ENCODE results near the gene ITPR2.
"Not testable (repeated sequence)": the region's sequence is repeated elsewhere in the genome, so short reads cannot be mapped to it uniquely, and the experiment has no call there.

The ITPR2 gene

GRCh38 chr12:26870491-26871419 is 37.8 kb upstream of the ITPR2 start:
- TF ChIP-seq CTCF (IDR thresholded peaks at IDR 0.05; ENCODE audit: low read depth, low read length, missing control alignments): no peak
- DNase-seq (ENCODE audit: extremely low read depth, low read depth): peak; percentile 27
- H3K4me3 ChIP-seq (replicated peaks; ENCODE audit: low read depth, low read length): no peak overlapping the region

DNA sequence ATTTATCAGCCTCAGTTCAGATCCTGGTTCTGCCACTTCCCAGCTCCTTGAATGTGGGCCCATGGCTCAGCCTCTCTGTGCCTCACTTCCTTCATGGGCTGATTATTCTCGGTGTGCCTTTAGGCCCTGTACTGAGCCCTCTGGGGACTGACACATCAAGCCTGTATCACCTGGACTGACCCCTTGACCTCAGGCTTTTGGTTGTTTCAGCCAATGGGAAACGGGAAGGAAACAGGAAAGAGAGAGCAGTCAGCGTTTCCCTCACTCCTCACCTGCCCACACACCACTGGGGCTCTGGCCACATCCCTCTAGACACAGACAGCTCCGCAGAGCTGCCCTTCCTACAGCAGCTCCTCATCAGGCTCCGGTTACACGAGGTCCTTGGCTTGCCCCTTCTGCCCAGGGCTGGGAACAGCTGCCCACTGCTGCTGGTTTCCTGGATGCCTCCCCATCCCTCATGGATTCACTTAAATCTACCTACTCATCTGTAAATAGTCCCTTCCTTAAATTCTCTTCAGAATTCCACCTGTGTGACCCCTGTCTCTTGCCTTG is 37.0 kb upstream of the ITPR2 start:
- no peak overlapping the region for H3K4me3 ChIP-seq (replicated peaks; ENCODE audit: low read depth, low read length)
- DNase-seq (ENCODE audit: extremely low read depth, low read depth): no peak
- no peak for TF ChIP-seq CTCF (IDR thresholded peaks at IDR 0.05; ENCODE audit: low read depth, low read length, missing control alignments)

GRCh38 chr12:26869104-26869494 is 36.1 kb upstream of the ITPR2 start:
- H3K4me3 ChIP-seq (replicated peaks; ENCODE audit: low read depth, low read length): no peak overlapping the region
- no peak for DNase-seq (ENCODE audit: extremely low read depth, low read depth)
- no peak for TF ChIP-seq CTCF (IDR thresholded peaks at IDR 0.05; ENCODE audit: low read depth, low read length, missing control alignments)

GRCh38 chr12:26868447-26869103 is 35.6 kb upstream of the ITPR2 start:
- no peak for DNase-seq (ENCODE audit: extremely low read depth, low read depth)
- no peak for TF ChIP-seq CTCF (IDR thresholded peaks at IDR 0.05; ENCODE audit: low read depth, low read length, missing control alignments)
- H3K4me3 ChIP-seq (replicated peaks; ENCODE audit: low read depth, low read length): no peak overlapping the region

DNA sequence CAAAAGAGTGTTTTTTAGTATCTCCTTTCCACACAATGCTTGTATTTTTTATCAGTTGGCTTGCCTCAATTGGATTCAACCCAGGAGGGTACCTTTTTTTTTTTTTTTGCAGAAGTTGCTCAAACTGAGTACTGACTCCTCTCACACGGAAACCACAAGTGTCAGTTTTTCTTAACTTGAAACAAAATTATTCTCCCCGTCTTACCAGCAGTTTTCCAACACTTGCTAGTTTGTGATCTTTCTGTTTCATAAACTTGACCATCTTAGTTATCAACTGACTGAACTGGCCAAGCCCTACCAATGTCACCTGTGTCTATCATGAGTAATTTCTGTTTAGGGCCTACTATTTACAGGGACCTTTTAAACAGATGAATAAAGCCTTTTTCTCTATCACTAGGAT is 34.1 kb upstream of the ITPR2 start:
- TF ChIP-seq CTCF (IDR thresholded peaks at IDR 0.05; ENCODE audit: low read depth, low read length, missing control alignments): no peak
- H3K4me3 ChIP-seq (replicated peaks; ENCODE audit: low read depth, low read length): no peak overlapping the region
- DNase-seq (ENCODE audit: extremely low read depth, low read depth): no peak

DNA sequence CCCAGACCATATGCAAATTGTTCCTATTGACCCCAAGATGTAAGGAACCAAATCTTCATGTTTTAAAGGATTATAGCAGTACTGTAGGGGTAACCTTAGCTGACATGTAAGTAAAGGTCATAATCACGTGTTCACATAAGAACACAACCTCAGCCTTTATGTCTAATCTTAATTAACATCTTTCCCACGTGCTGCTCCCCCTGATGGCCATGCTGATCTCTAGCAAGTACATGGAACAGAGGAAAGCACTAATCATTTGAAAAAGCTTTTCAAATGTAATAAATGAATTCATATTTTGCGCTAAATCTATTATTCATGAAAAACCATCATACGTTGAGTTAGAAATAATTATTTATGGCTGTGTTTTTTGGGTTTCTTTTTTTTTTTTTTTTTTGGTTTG is 30.5 kb upstream of the ITPR2 start:
- no peak overlapping the region for H3K4me3 ChIP-seq (replicated peaks; ENCODE audit: low read depth, low read length)
- no peak for DNase-seq (ENCODE audit: extremely low read depth, low read depth)
- peak; percentile 22 for TF ChIP-seq CTCF (IDR thresholded peaks at IDR 0.05; ENCODE audit: low read depth, low read length, missing control alignments)

DNA sequence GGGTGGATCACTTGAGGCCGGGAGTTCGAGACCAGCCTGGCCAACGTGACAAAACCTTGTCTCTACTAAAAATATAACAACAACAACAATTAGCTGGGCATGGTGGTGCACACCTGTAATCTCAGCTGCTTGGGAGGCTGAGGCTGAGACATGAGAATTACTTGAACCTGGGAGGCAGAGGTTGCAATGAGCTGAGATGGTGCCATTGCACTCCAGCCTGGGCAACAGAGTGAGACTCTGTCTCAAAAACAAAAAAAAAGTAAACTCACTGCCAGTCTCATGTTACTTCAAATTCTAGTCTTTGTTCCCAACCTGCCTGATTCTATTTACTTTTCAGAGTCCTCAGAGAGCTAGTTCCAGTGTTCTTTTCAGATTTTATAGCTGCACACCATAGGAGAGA is 29.8 kb upstream of the ITPR2 start:
- H3K4me3 ChIP-seq (replicated peaks; ENCODE audit: low read depth, low read length); DNase-seq (ENCODE audit: extremely low read depth, low read depth): not testable (repeated sequence)

All from HFF-Myc (cell line).